Astrocyte (in vitro differentiated cells and primary cell): ENCODE results near the gene KRTAP5-10. TPM values are rescaled to one million over a fixed set of nuclear protein-coding genes. Genes with fewer than 3 reads are reported as not detected.

ENCODE experiments used
- DNase-seq: peaks from one replicate; pipeline ENCODE4 v3.0.0-alpha.2; 2010; ENCODE audit warnings: low read depth
- FAIRE-seq: peaks from 2 replicates; lab custom pipeline; 2011; peaks lifted over from hg19 to GRCh38; lab: Jason Lieb, UNC
- H2AFZ ChIP-seq: 2 replicates; pipeline ENCODE4 v1.6.0; 2012; ENCODE audit warnings: low read depth, low read length, inconsistent platforms
- H3K27ac ChIP-seq: 2 replicates; pipeline ENCODE4 v1.5.1; 2011; ENCODE audit warnings: low read depth, low read length, inconsistent platforms
- H3K27me3 ChIP-seq: 2 replicates; pipeline ENCODE4 v1.6.0; 2011; ENCODE audit warnings: low read length, inconsistent platforms; ENCODE audit not compliant: insufficient read depth
- H3K36me3 ChIP-seq: 2 replicates; pipeline ENCODE4 v1.5.1; 2011; ENCODE audit warnings: low read length, inconsistent platforms; ENCODE audit not compliant: insufficient read depth
- H3K4me1 ChIP-seq: 2 replicates; pipeline ENCODE4 v1.5.1; 2011; ENCODE audit warnings: low read length, inconsistent platforms; ENCODE audit not compliant: insufficient read depth
- H3K4me2 ChIP-seq: 2 replicates; pipeline ENCODE4 v1.6.0; 2012; ENCODE audit warnings: low read length, inconsistent platforms
- H3K4me3 ChIP-seq: 2 replicates; pipeline ENCODE4 v1.5.1; 2011; ENCODE audit warnings: low read depth, mild to moderate bottlenecking, low read length, inconsistent platforms; ENCODE audit not compliant: insufficient read depth
- H3K79me2 ChIP-seq: 2 replicates; pipeline ENCODE4 v1.6.0; 2012; ENCODE audit warnings: mild to moderate bottlenecking, low read length, inconsistent platforms; ENCODE audit not compliant: insufficient read depth
- H3K9ac ChIP-seq: 2 replicates; pipeline ENCODE4 v1.6.0; 2012; ENCODE audit warnings: mild to moderate bottlenecking, low read length, inconsistent platforms
- H3K9me3 ChIP-seq: 2 replicates; pipeline ENCODE4 v1.5.1; 2012; ENCODE audit warnings: low read depth, mild to moderate bottlenecking, low read length, inconsistent platforms; ENCODE audit not compliant: insufficient read depth
- H4K20me1 ChIP-seq: 2 replicates; pipeline ENCODE4 v1.6.0; 2012; ENCODE audit warnings: low read length, inconsistent platforms; ENCODE audit not compliant: insufficient read depth
- H3K27ac Mint-ChIP-seq: one replicate; pipeline ENCODE4 v1.8.0; 2021; ENCODE audit warnings: mild to moderate bottlenecking, mixed read lengths; ENCODE audit not compliant: unreplicated experiment
- H3K27me3 Mint-ChIP-seq: one replicate; pipeline ENCODE4 v1.8.0; 2021; ENCODE audit warnings: low read depth, mixed read lengths; ENCODE audit not compliant: unreplicated experiment
- H3K36me3 Mint-ChIP-seq: one replicate; pipeline ENCODE4 v1.8.0; 2021; ENCODE audit warnings: low read depth, mixed read lengths; ENCODE audit not compliant: unreplicated experiment
- H3K4me1 Mint-ChIP-seq: one replicate; pipeline ENCODE4 v1.8.0; 2021; ENCODE audit warnings: low read depth, mixed read lengths; ENCODE audit not compliant: unreplicated experiment
- H3K4me3 Mint-ChIP-seq: one replicate; pipeline ENCODE4 v1.8.0; 2021; ENCODE audit warnings: mild to moderate bottlenecking, moderate library complexity, mixed read lengths; ENCODE audit not compliant: unreplicated experiment
- H3K9me3 Mint-ChIP-seq: one replicate; pipeline ENCODE4 v1.8.0; 2021; ENCODE audit warnings: mild to moderate bottlenecking, mixed read lengths; ENCODE audit not compliant: unreplicated experiment
- EZH2 ChIP-seq: IDR thresholded peaks from 2 replicates; pipeline ENCODE4 v1.6.1; 2012; ENCODE audit warnings: mild to moderate bottlenecking, low read length, inconsistent platforms; ENCODE audit not compliant: insufficient read depth
- total RNA-seq: library from RNA; stranded (reverse); gene quantifications from 2 replicates; pipeline ENCODE4 v1.2.1, GENCODE V29; 2021
- TF ChIP-seq, protein P1 (sequence below): IDR thresholded peaks from 2 replicates; pipeline ENCODE4 v1.5.1; 2011; ENCODE audit warnings: low read depth, mild to moderate bottlenecking, inconsistent platforms, low read length, moderate library complexity; ENCODE audit not compliant: insufficient read depth

KRTAP5-10 gene
- total RNA-seq, 1 donor from 2014 or later: not detected

DNA sequence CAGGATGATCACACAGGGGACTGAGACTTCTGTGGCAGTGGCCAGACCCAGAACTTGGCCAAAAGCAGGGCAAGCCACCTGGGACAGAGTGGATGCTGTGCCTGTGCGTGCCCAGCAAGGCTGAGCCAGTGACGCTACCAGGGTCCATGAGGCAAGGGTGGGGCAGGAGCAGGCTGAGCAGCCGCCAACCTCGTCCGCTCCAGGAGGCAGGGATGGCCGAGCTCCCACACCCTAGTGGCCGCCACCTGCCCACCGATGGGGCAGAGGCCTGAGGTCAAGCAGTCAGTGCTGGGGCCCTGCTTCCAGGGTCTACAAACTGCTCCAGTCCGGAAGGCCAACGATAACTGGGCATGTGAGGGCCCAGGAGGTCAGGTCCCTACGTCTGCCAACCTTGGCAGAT is 9.9 kb upstream of the KRTAP5-10 start:
- no peak overlapping the region for H3K4me2 ChIP-seq
- no peak for DNase-seq
- no peak overlapping the region for H2AFZ ChIP-seq
- H3K27me3 Mint-ChIP-seq: peaks cover 18% of the 10 kb centered on the region
- no peaks in the 10 kb centered on the region for H3K36me3 ChIP-seq
- H3K4me1 Mint-ChIP-seq: no peaks in the 10 kb centered on the region
- TF ChIP-seq, protein P1, sequence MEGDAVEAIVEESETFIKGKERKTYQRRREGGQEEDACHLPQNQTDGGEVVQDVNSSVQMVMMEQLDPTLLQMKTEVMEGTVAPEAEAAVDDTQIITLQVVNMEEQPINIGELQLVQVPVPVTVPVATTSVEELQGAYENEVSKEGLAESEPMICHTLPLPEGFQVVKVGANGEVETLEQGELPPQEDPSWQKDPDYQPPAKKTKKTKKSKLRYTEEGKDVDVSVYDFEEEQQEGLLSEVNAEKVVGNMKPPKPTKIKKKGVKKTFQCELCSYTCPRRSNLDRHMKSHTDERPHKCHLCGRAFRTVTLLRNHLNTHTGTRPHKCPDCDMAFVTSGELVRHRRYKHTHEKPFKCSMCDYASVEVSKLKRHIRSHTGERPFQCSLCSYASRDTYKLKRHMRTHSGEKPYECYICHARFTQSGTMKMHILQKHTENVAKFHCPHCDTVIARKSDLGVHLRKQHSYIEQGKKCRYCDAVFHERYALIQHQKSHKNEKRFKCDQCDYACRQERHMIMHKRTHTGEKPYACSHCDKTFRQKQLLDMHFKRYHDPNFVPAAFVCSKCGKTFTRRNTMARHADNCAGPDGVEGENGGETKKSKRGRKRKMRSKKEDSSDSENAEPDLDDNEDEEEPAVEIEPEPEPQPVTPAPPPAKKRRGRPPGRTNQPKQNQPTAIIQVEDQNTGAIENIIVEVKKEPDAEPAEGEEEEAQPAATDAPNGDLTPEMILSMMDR: no peak
- TF ChIP-seq EZH2: no peak
- no peaks in the 10 kb centered on the region for H3K4me1 ChIP-seq
- no peak overlapping the region for H3K27ac Mint-ChIP-seq
- no peak overlapping the region for H3K9ac ChIP-seq
- H3K27me3 ChIP-seq: peaks cover 3% of the 10 kb centered on the region
- H3K9me3 Mint-ChIP-seq: peaks cover 5% of the 10 kb centered on the region
- no peak overlapping the region for H3K27ac ChIP-seq
- H3K79me2 ChIP-seq: no peaks in the 10 kb centered on the region
- no peak overlapping the region for H3K4me3 Mint-ChIP-seq
- H4K20me1 ChIP-seq: no peaks in the 10 kb centered on the region
- H3K4me3 ChIP-seq: no peak overlapping the region
- FAIRE-seq: no peak
- H3K9me3 ChIP-seq: no peaks in the 10 kb centered on the region
- no peaks in the 10 kb centered on the region for H3K36me3 Mint-ChIP-seq

DNA sequence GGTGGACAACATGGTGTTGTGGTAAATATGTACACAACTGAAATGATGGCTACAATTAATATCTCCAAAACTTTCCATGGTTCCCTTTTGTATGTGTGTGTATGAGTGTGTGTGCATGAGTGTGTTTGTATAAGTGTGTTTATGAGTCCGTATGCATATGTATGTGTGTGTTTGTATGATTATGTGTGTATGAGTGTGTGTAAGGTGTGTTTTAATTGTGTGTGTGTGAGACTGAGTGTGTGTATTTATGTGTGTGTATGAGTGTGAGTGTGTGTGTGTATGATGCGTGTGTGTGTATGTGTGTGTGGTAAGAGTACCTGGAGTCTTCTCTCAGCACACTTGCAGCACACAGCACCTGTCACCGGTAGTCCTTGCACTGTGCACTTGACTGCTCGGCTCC is 9.3 kb upstream of the KRTAP5-10 start:
- Histone ChIP-seq H4K20me1 (no peaks in the 10 kb centered on the region), H3K9ac (no peak overlapping the region), H2AFZ (no peak overlapping the region), H3K4me2 (no peak overlapping the region), H3K36me3 (no peaks in the 10 kb centered on the region), H3K79me2 (no peaks in the 10 kb centered on the region), H3K9me3 (no peaks in the 10 kb centered on the region), H3K27me3 (peaks cover 3% of the 10 kb centered on the region), H3K27ac (no peak overlapping the region), H3K4me1 (no peaks in the 10 kb centered on the region), H3K4me3 (no peak overlapping the region)
- TF ChIP-seq, protein P1: no peak
- no peak for TF ChIP-seq EZH2
- no peak for FAIRE-seq
- Mint-ChIP-seq H3K27ac (no peak overlapping the region), H3K9me3 (peaks cover 4% of the 10 kb centered on the region), H3K36me3 (no peaks in the 10 kb centered on the region), H3K4me3 (no peak overlapping the region), H3K4me1 (no peaks in the 10 kb centered on the region), H3K27me3 (peaks cover 14% of the 10 kb centered on the region)
- DNase-seq: no peak

DNA sequence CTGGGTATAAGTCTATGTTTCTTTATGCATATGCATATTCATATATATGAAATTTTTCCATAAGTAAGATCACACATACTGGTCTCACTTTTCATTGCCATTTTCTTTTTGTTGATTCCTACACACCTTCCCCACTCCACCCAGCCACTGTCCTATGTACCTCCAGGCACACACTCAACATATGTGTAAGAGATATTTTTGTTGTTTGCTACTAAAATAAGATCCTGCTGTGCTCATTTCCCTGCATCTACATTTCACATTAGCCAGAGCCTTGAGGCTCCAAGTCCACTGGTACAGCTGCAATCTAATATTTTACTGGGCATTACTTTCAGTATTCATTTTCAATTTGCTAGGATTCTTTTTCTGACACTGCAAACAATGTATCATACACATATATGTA is 8.1 kb upstream of the KRTAP5-10 start:
- Mint-ChIP-seq H3K27me3 (peaks cover 14% of the 10 kb centered on the region), H3K36me3 (no peaks in the 10 kb centered on the region), H3K27ac (no peak overlapping the region), H3K9me3 (peaks cover 6% of the 10 kb centered on the region), H3K4me3 (no peak overlapping the region), H3K4me1 (no peaks in the 10 kb centered on the region)
- Histone ChIP-seq H3K79me2 (no peaks in the 10 kb centered on the region), H3K9me3 (no peaks in the 10 kb centered on the region), H3K27ac (no peak overlapping the region), H3K36me3 (no peaks in the 10 kb centered on the region), H3K27me3 (peaks cover 5% of the 10 kb centered on the region), H4K20me1 (no peaks in the 10 kb centered on the region), H3K4me3 (no peak overlapping the region), H3K4me1 (no peaks in the 10 kb centered on the region), H3K4me2 (no peak overlapping the region), H3K9ac (no peak overlapping the region), H2AFZ (no peak overlapping the region)
- TF ChIP-seq, protein P1: no peak
- TF ChIP-seq EZH2: no peak
- FAIRE-seq (no peak), DNase-seq (no peak)
